ENCODE results near the gene SLC27A3. TPM values are rescaled to one million over a fixed set of nuclear protein-coding genes. Genes with fewer than 3 reads are reported as not detected.
"Not testable (repeated sequence)": the region's sequence is repeated elsewhere in the genome, so short reads cannot be mapped to it uniquely, and the experiment has no call there.

Gene SLC27A3
- total RNA-seq, 3 donors from 2014 or later, result 3.8 to 6.0 (median 6.0) TPM

GRCh38 chr1:153750026-153750995 is 24.9 kb upstream of the SLC27A3 start:
- Mint-ChIP-seq H3K4me3 (no peak overlapping the region), H3K4me1 (ENCODE audit: low read depth) (peaks cover 6% of the 10 kb centered on the region), H3K36me3 (ENCODE audit: insufficient read depth) (peaks cover 52% of the 10 kb centered on the region), H3K9me3 (no peaks in the 10 kb centered on the region), H3K27me3 (ENCODE audit: low read depth) (no peaks in the 10 kb centered on the region)
- DNase-seq, result no peak
- no peak for ATAC-seq

- no peaks in the 10 kb centered on the region for H3K9me3 Mint-ChIP-seq
- H3K4me3 Mint-ChIP-seq, result no peak overlapping the region
- H3K4me1 Mint-ChIP-seq (ENCODE audit: low read depth), result peaks cover 6% of the 10 kb centered on the region
- no peaks in the 10 kb centered on the region for H3K27me3 Mint-ChIP-seq (ENCODE audit: low read depth)
- ATAC-seq, result no peak
- H3K36me3 Mint-ChIP-seq (ENCODE audit: insufficient read depth), result peaks cover 48% of the 10 kb centered on the region
- DNase-seq, result no peak
Observed at GRCh38 chr1:153752072-153752471, 23.1 kb upstream of the SLC27A3 start.

- ATAC-seq (no peak), DNase-seq (no peak)
- peaks cover 6% of the 10 kb centered on the region for H3K4me1 Mint-ChIP-seq (ENCODE audit: low read depth)
- no peaks in the 10 kb centered on the region for H3K27me3 Mint-ChIP-seq (ENCODE audit: low read depth)
- H3K9me3 Mint-ChIP-seq, result no peaks in the 10 kb centered on the region
- peaks cover 49% of the 10 kb centered on the region for H3K36me3 Mint-ChIP-seq (ENCODE audit: insufficient read depth)
- H3K4me3 Mint-ChIP-seq, result no peak overlapping the region
Observed at GRCh38 chr1:153752571-153753195, 22.5 kb upstream of the SLC27A3 start.

- H3K4me3 Mint-ChIP-seq, result no peak overlapping the region
- DNase-seq, result no peak
- peaks cover 42% of the 10 kb centered on the region for H3K36me3 Mint-ChIP-seq (ENCODE audit: insufficient read depth)
- no peak for ATAC-seq
- peaks cover 6% of the 10 kb centered on the region for H3K4me1 Mint-ChIP-seq (ENCODE audit: low read depth)
- H3K9me3 Mint-ChIP-seq, result no peaks in the 10 kb centered on the region
- no peaks in the 10 kb centered on the region for H3K27me3 Mint-ChIP-seq (ENCODE audit: low read depth)
Observed at GRCh38 chr1:153754266-153754665, 20.9 kb upstream of the SLC27A3 start.

- no peak for ATAC-seq
- Mint-ChIP-seq H3K27me3 (ENCODE audit: low read depth) (no peaks in the 10 kb centered on the region), H3K4me3 (no peak overlapping the region), H3K36me3 (ENCODE audit: insufficient read depth) (peaks cover 22% of the 10 kb centered on the region), H3K9me3 (no peaks in the 10 kb centered on the region), H3K4me1 (ENCODE audit: low read depth) (no peaks in the 10 kb centered on the region)
- DNase-seq, result no peak
Observed at GRCh38 chr1:153760440-153760839, 14.8 kb upstream of the SLC27A3 start.

- Mint-ChIP-seq H3K9me3 (no peaks in the 10 kb centered on the region), H3K36me3 (ENCODE audit: insufficient read depth) (peaks cover 17% of the 10 kb centered on the region), H3K27me3 (ENCODE audit: low read depth) (no peaks in the 10 kb centered on the region), H3K4me1 (ENCODE audit: low read depth) (no peaks in the 10 kb centered on the region), H3K4me3 (no peak overlapping the region)
- DNase-seq (no peak), ATAC-seq (no peak)
Observed at GRCh38 chr1:153763365-153764225, 11.6 kb upstream of the SLC27A3 start.

GRCh38 chr1:153764310-153764709 is 10.9 kb upstream of the SLC27A3 start:
- Mint-ChIP-seq H3K9me3 (no peaks in the 10 kb centered on the region), H3K27me3 (ENCODE audit: low read depth) (no peaks in the 10 kb centered on the region), H3K36me3 (ENCODE audit: insufficient read depth) (peaks cover 21% of the 10 kb centered on the region), H3K4me1 (ENCODE audit: low read depth) (no peaks in the 10 kb centered on the region), H3K4me3 (no peak overlapping the region)
- ATAC-seq (no peak), DNase-seq (no peak)

- not testable (repeated sequence) for DNase-seq; H3K4me1 Mint-ChIP-seq (ENCODE audit: low read depth); H3K9me3 Mint-ChIP-seq; H3K27me3 Mint-ChIP-seq (ENCODE audit: low read depth); H3K4me3 Mint-ChIP-seq; ATAC-seq
- H3K36me3 Mint-ChIP-seq (ENCODE audit: insufficient read depth), result peaks cover 25% of the 10 kb centered on the region
Observed at GRCh38 chr1:153766663-153767062, 8.5 kb upstream of the SLC27A3 start.

- Mint-ChIP-seq H3K36me3 (ENCODE audit: insufficient read depth) (peaks cover 21% of the 10 kb centered on the region), H3K27me3 (ENCODE audit: low read depth) (no peaks in the 10 kb centered on the region), H3K4me3 (no peak overlapping the region), H3K4me1 (ENCODE audit: low read depth) (no peaks in the 10 kb centered on the region), H3K9me3 (no peaks in the 10 kb centered on the region)
- no peak for ATAC-seq
- no peak for DNase-seq
Observed at GRCh38 chr1:153767519-153767918, 7.7 kb upstream of the SLC27A3 start.

GRCh38 chr1:153768316-153769181 is 6.7 kb upstream of the SLC27A3 start:
- ATAC-seq (no peak), DNase-seq (no peak)
- Mint-ChIP-seq H3K27me3 (ENCODE audit: low read depth) (no peaks in the 10 kb centered on the region), H3K9me3 (no peaks in the 10 kb centered on the region), H3K4me3 (no peak overlapping the region), H3K36me3 (ENCODE audit: insufficient read depth) (peaks cover 18% of the 10 kb centered on the region), H3K4me1 (ENCODE audit: low read depth) (no peaks in the 10 kb centered on the region)

- Mint-ChIP-seq H3K4me3 (no peak overlapping the region), H3K36me3 (ENCODE audit: insufficient read depth) (peaks cover 18% of the 10 kb centered on the region), H3K9me3 (no peaks in the 10 kb centered on the region)
Observed at GRCh38 chr1:153769221-153769620, 6.0 kb upstream of the SLC27A3 start.

GRCh38 chr1:153770797-153771196 is 4.4 kb upstream of the SLC27A3 start:
- peaks cover 18% of the 10 kb centered on the region for H3K36me3 Mint-ChIP-seq (ENCODE audit: insufficient read depth)
- no peak overlapping the region for H3K4me3 Mint-ChIP-seq
- DNase-seq (no peak), ATAC-seq (no peak)
- H3K27me3 Mint-ChIP-seq (ENCODE audit: low read depth), result no peaks in the 10 kb centered on the region
- no peaks in the 10 kb centered on the region for H3K9me3 Mint-ChIP-seq
- peaks cover 11% of the 10 kb centered on the region for H3K4me1 Mint-ChIP-seq (ENCODE audit: low read depth)

More at GRCh38 chr1:153769221-153769620, 6.0 kb upstream of the SLC27A3 start:
- DNase-seq (no peak), ATAC-seq (no peak)
- Mint-ChIP-seq H3K4me1 (ENCODE audit: low read depth) (peaks cover 3% of the 10 kb centered on the region), H3K27me3 (ENCODE audit: low read depth) (no peaks in the 10 kb centered on the region)

- Mint-ChIP-seq H3K4me1 (ENCODE audit: low read depth) (peaks cover 14% of the 10 kb centered on the region), H3K4me3 (no peak overlapping the region), H3K9me3 (no peaks in the 10 kb centered on the region), H3K27me3 (ENCODE audit: low read depth) (no peaks in the 10 kb centered on the region), H3K36me3 (ENCODE audit: insufficient read depth) (peaks cover 18% of the 10 kb centered on the region)
- DNase-seq (no peak), ATAC-seq (no peak)
Observed at GRCh38 chr1:153771261-153771660, 3.9 kb upstream of the SLC27A3 start.

Measured in activated T-cell treated with anti-CD3 and anti-CD28 coated beads, Interleukin-2, amount 50 U/mL, for 4 hours (primary cell).